Astrocyte (in vitro differentiated cells and primary cell): ENCODE results near the gene ADGRG6.

Experiments
- EZH2 ChIP-seq: IDR thresholded peaks from 2 replicates; pipeline ENCODE4 v1.6.1; 2012; ENCODE audit warnings: mild to moderate bottlenecking, low read length, inconsistent platforms; ENCODE audit not compliant: insufficient read depth
- TF ChIP-seq, protein P1 (sequence below): IDR thresholded peaks from 2 replicates; pipeline ENCODE4 v1.5.1; 2011; ENCODE audit warnings: low read depth, mild to moderate bottlenecking, inconsistent platforms, low read length, moderate library complexity; ENCODE audit not compliant: insufficient read depth

DNA sequence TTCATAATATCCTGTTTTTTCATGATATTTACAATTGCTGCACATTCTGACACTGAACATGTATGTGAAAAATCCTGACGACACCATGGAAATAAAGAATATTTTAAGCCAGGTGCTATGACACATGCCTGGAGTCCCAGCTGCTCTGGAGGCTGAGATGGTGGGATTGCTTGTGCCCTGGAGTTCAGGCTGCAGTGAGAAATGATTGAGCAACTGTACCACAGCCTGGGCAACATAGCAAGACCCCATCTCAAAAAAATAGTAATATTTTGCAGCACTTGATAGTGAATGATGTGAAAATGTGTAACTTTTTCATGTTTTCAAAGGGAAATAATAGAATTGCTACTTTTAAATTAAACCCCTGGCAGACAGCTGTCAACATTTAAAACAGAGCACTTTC lies 137.1 kb downstream of the ADGRG6 start:
- TF ChIP-seq, protein P1, sequence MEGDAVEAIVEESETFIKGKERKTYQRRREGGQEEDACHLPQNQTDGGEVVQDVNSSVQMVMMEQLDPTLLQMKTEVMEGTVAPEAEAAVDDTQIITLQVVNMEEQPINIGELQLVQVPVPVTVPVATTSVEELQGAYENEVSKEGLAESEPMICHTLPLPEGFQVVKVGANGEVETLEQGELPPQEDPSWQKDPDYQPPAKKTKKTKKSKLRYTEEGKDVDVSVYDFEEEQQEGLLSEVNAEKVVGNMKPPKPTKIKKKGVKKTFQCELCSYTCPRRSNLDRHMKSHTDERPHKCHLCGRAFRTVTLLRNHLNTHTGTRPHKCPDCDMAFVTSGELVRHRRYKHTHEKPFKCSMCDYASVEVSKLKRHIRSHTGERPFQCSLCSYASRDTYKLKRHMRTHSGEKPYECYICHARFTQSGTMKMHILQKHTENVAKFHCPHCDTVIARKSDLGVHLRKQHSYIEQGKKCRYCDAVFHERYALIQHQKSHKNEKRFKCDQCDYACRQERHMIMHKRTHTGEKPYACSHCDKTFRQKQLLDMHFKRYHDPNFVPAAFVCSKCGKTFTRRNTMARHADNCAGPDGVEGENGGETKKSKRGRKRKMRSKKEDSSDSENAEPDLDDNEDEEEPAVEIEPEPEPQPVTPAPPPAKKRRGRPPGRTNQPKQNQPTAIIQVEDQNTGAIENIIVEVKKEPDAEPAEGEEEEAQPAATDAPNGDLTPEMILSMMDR: no peak
- TF ChIP-seq EZH2: no peak
